IMR-90 (cell line): Measurements from ENCODE around the gene FXYD4. TPM values are rescaled to one million over a fixed set of nuclear protein-coding genes. Genes with fewer than 3 reads are reported as not detected.

Experiments
- ATAC-seq: fragments of 200-7000 bp; cut with Tn5 transposase; 2 replicates; pipeline ENCODE4 v1.9.1; 2020; ENCODE audit warnings: low read depth, mild to moderate bottlenecking, moderate library complexity
- BruUV-seq: library from RNA; stranded (reverse); fragments of 400-500 nt; replicated peaks from 2 replicates; lab custom pipeline; 2021; lab: Mats Ljungman, UMichigan
- CTCF ChIA-PET: fragments of 300-600 bp; formaldehyde crosslinking; extraction: SDS; loops from one replicate; lab custom pipeline; 2021; ENCODE audit warnings: antibody characterized with exemption; lab: Yijun Ruan, JAX
- POLR2A ChIA-PET: fragments of 300-600 bp; sonication (Branson Sonifier 250); formaldehyde crosslinking; loops from one replicate; lab custom pipeline; 2022; ENCODE audit warnings: antibody characterized with exemption; ENCODE audit not compliant: unreplicated experiment; lab: Charles Lee
- DNase-seq: peaks from one replicate; pipeline ENCODE4 v3.0.0; 2013
- H2AFZ ChIP-seq: replicated peaks from 2 replicates; pipeline ENCODE3; 2013; ENCODE audit warnings: low read length, mild to moderate bottlenecking; ENCODE audit not compliant: poor library complexity
- H2AK5ac ChIP-seq: 2 replicates; pipeline ENCODE4 v1.6.1; 2013; ENCODE audit warnings: low read depth, low read length, inconsistent platforms
- H2AK9ac ChIP-seq: replicated peaks from 2 replicates; pipeline ENCODE3; 2013; ENCODE audit warnings: mild to moderate bottlenecking, low read depth, low read length, moderate library complexity; ENCODE audit not compliant: poor library complexity
- H2BK120ac ChIP-seq: 2 replicates; pipeline ENCODE4 v1.6.1; 2013; ENCODE audit warnings: low read depth, low read length, inconsistent platforms
- H2BK15ac ChIP-seq: 3 replicates; pipeline ENCODE4 v1.6.1; 2013; ENCODE audit warnings: low read depth, low read length, inconsistent platforms
- H2BK20ac ChIP-seq: 2 replicates; pipeline ENCODE4 v1.6.1; 2013; ENCODE audit warnings: low read depth, mild to moderate bottlenecking, inconsistent platforms, low read length, moderate library complexity
- H2BK5ac ChIP-seq: 2 replicates; pipeline ENCODE4 v1.6.1; 2013; ENCODE audit warnings: mild to moderate bottlenecking, low read depth, low read length, inconsistent platforms; ENCODE audit not compliant: poor library complexity, severe bottlenecking
- H3K14ac ChIP-seq: replicated peaks from 2 replicates; pipeline ENCODE4 v1.6.1; 2013; ENCODE audit warnings: low read depth, low read length, inconsistent platforms
- H3K18ac ChIP-seq: 2 replicates; pipeline ENCODE4 v1.6.1; 2013; ENCODE audit warnings: low read depth, low read length, control low read depth
- H3K23ac ChIP-seq: 2 replicates; pipeline ENCODE4 v1.6.1; 2013; ENCODE audit warnings: low read depth, low read length, inconsistent platforms
- H3K27ac ChIP-seq: 2 replicates; pipeline ENCODE4 v1.5.1; 2013; ENCODE audit warnings: mild to moderate bottlenecking, control low read depth, low read length; ENCODE audit not compliant: insufficient read depth
- H3K27me3 ChIP-seq: 2 replicates; pipeline ENCODE4 v1.6.1; 2013; ENCODE audit warnings: low read length; ENCODE audit not compliant: control insufficient read depth, insufficient read depth
- H3K36me3 ChIP-seq: 2 replicates; pipeline ENCODE4 v1.6.1; 2013; ENCODE audit warnings: low read length, mixed read lengths; ENCODE audit not compliant: control insufficient read depth, insufficient read depth
- H3K4ac ChIP-seq: 2 replicates; pipeline ENCODE4 v1.6.1; 2013; ENCODE audit warnings: low read depth, low read length, inconsistent platforms
- H3K4me1 ChIP-seq: 2 replicates; pipeline ENCODE4 v1.6.1; 2013; ENCODE audit warnings: low read length, mixed read lengths; ENCODE audit not compliant: control insufficient read depth, insufficient read depth
- H3K4me2 ChIP-seq: 2 replicates; pipeline ENCODE4 v1.6.1; 2013; ENCODE audit warnings: low read depth, mild to moderate bottlenecking, control low read depth, low read length, moderate library complexity
- H3K4me3 ChIP-seq: 2 replicates; pipeline ENCODE4 v1.5.1; 2013; ENCODE audit warnings: low read depth, mild to moderate bottlenecking, control low read depth, low read length, moderate library complexity; ENCODE audit not compliant: insufficient read depth
- H3K56ac ChIP-seq: 2 replicates; pipeline ENCODE4 v1.6.1; 2013; ENCODE audit warnings: low read length, inconsistent platforms; ENCODE audit not compliant: insufficient read depth; ENCODE audit errors: extremely low read depth
- H3K79me1 ChIP-seq, 2 experiments: 2 replicates each; pipeline ENCODE4 v1.6.1; 2013; ENCODE audit warnings: low read length in 2 of 2, inconsistent platforms in 1 of 2, low read depth in 1 of 2
- H3K9ac ChIP-seq: 2 replicates; pipeline ENCODE4 v1.6.1; 2013; ENCODE audit warnings: low read depth, low read length, control low read depth
- H3K9me1 ChIP-seq: 2 replicates; pipeline ENCODE4 v1.6.1; 2013; ENCODE audit warnings: low read length, inconsistent platforms; ENCODE audit not compliant: insufficient read depth
- H3K9me3 ChIP-seq: 2 replicates; pipeline ENCODE4 v1.6.1; 2013; ENCODE audit warnings: low read length; ENCODE audit not compliant: control insufficient read depth, insufficient read depth
- H4K20me1 ChIP-seq: 2 replicates; pipeline ENCODE4 v1.6.1; 2013; ENCODE audit warnings: low read length, inconsistent platforms; ENCODE audit not compliant: insufficient read depth
- H4K5ac ChIP-seq: 2 replicates; pipeline ENCODE4 v1.6.1; 2013; ENCODE audit warnings: mild to moderate bottlenecking, low read depth, low read length, control low read depth
- H4K8ac ChIP-seq, 2 experiments: 2 replicates each; pipeline ENCODE4 v1.6.1; 2013; ENCODE audit warnings: low read depth in 2 of 2, low read length in 2 of 2, control low read depth in 1 of 2, inconsistent platforms in 1 of 2
- H4K91ac ChIP-seq: 2 replicates; pipeline ENCODE4 v1.6.1; 2013; ENCODE audit warnings: low read depth, low read length, inconsistent platforms; ENCODE audit not compliant: insufficient read depth
- BHLHE40 ChIP-seq: fragments of 150-350 bp; IDR thresholded peaks from 2 replicates; pipeline ENCODE4 v1.6.1; 2016; ENCODE audit warnings: mild to moderate bottlenecking, low read depth, low read length
- CEBPB ChIP-seq: IDR thresholded peaks from 2 replicates; pipeline ENCODE4 v1.6.1; 2012; ENCODE audit warnings: low read depth, low read length, improper control_type of control experiment
- CHD1 ChIP-seq: IDR thresholded peaks from 2 replicates; pipeline ENCODE4 v1.6.1; 2012; ENCODE audit warnings: low read depth, low read length, improper control_type of control experiment
- CTCF ChIP-seq: conservative IDR thresholded peaks from 2 replicates; pipeline ENCODE4 v1.5.1; 2012; ENCODE audit warnings: mild to moderate bottlenecking, low read depth, low read length, improper control_type of control experiment
- ELK1 ChIP-seq: fragments of 150-350 bp; IDR thresholded peaks from 2 replicates; pipeline ENCODE4 v1.6.1; 2016; ENCODE audit warnings: low read depth, mild to moderate bottlenecking, low read length, moderate library complexity, borderline replicate concordance
- FOS ChIP-seq: fragments of 150-350 bp; IDR thresholded peaks from 2 replicates; pipeline ENCODE4 v1.6.1; 2016; ENCODE audit warnings: low read depth, low read length
- MAFK ChIP-seq: IDR thresholded peaks from 2 replicates; pipeline ENCODE4 v1.6.1; 2012; ENCODE audit warnings: low read depth, low read length, improper control_type of control experiment
- POLR2A ChIP-seq: IDR thresholded peaks from 2 replicates; pipeline ENCODE4 v1.6.1; 2012; ENCODE audit warnings: mild to moderate bottlenecking, low read depth, low read length
- RAD21 ChIP-seq: IDR thresholded peaks from 2 replicates; pipeline ENCODE4 v1.6.1; 2012; ENCODE audit warnings: low read length, improper control_type of control experiment
- RCOR1 ChIP-seq: IDR thresholded peaks from 2 replicates; pipeline ENCODE4 v1.6.1; 2012; ENCODE audit warnings: mild to moderate bottlenecking, low read length, improper control_type of control experiment; ENCODE audit not compliant: insufficient replicate concordance
- RFX5 ChIP-seq: IDR thresholded peaks from 2 replicates; pipeline ENCODE4 v1.8.0; 2012; ENCODE audit warnings: low read depth, mild to moderate bottlenecking, low read length, moderate library complexity
- SMC3 ChIP-seq: fragments of 150-350 bp; IDR thresholded peaks from 2 replicates; pipeline ENCODE4 v1.6.1; 2016; ENCODE audit warnings: low read depth, mild to moderate bottlenecking, antibody characterized with exemption, low read length, moderate library complexity
- WGBS, 2 experiments: methylation state at CpG; one replicate each; pipeline versions ENCODE4 v1.1.5 to v1.1.7; 2013; ENCODE audit warnings: missing lambda C conversion rate in 2 of 2; ENCODE audit not compliant: insufficient read length in 1 of 2; ENCODE audit errors: extremely low coverage in 2 of 2; 5-methylcytosine and 5-hydroxymethylcytosine counted together
- dilution Hi-C: fragments of 300-500 bp; cut with HindIII; formaldehyde crosslinking; loops from one replicate; pipeline ENCODE4 v1.14.3; 2018; ENCODE audit warnings: low sequenced_read_pairs; ENCODE audit not compliant: unreplicated experiment
- in situ Hi-C: fragments of 300-500 bp; cut with MboI; formaldehyde crosslinking; loops from 3 replicates; pipeline ENCODE4 v1.14.3; 2019; ENCODE audit warnings: low sequenced_read_pairs, inconsistent platforms, mixed read lengths
- intact Hi-C: fragments of 100-400 bp; cut with micrococcal nuclease; formaldehyde crosslinking; loops from 2 replicates; pipeline ENCODE4 v1.10.0; 2022
- polyA plus RNA-seq, 3 experiments: library from polyadenylated mRNA; depleted of rRNA; stranded (reverse); fragments of >200 nt; gene quantifications; 2 replicates each; pipeline ENCODE4 v1.2.3, GENCODE V29; 2012; ENCODE audit warnings: low replicate concordance in 1 of 3
- total RNA-seq: library from RNA; depleted of rRNA; stranded (reverse); fragments of >200 nt; gene quantifications from 2 replicates; pipeline ENCODE4 v1.2.3, GENCODE V29; 2012

The FXYD4 gene
- total and polyA plus RNA-seq, 2 of the 4 experiments (the other 2 are of a cell fraction), result not detected

GRCh38 chr10:43338117-43338516 lies 33.3 kb upstream of the FXYD4 start:
- peaks cover 20% of the 10 kb centered on the region for H3K27me3 ChIP-seq
- H3K14ac ChIP-seq, result no peak overlapping the region
- no peak overlapping the region for H4K8ac ChIP-seq
- 100% methylated on average over 1 of the region's 12 CpGs; no CpG with 5 or more reads in 1 of the 2 experiments for WGBS, 2 experiments
- H3K4me2 ChIP-seq, result no peak overlapping the region
- H3K4ac ChIP-seq, result no peak overlapping the region
- ChIA-PET POLR2A (no interaction called here), CTCF (no interaction called here)
- no peaks in the 10 kb centered on the region for H4K20me1 ChIP-seq
- H3K56ac ChIP-seq, result no peak overlapping the region
- H4K91ac ChIP-seq, result no peak overlapping the region
- no peak overlapping the region for H2BK120ac ChIP-seq
- H3K27ac ChIP-seq, result no peak overlapping the region
- no TSS peak for BruUV-seq
- H2AK5ac ChIP-seq, result no peak overlapping the region
- H3K9ac ChIP-seq, result no peak overlapping the region
- DNase-seq, result no peak
- H3K4me1 ChIP-seq, result no peaks in the 10 kb centered on the region
- H2AFZ ChIP-seq, result no peak overlapping the region
- dilution Hi-C loops, result no loop called here
- H2BK20ac ChIP-seq, result no peak overlapping the region
- H3K36me3 ChIP-seq, result no peaks in the 10 kb centered on the region
- no peak overlapping the region for H3K4me3 ChIP-seq
- no peaks in the 10 kb centered on the region for H3K79me1 ChIP-seq
- in situ Hi-C loops, result no loop called here
- ATAC-seq, result no peak
- no peak overlapping the region for H3K23ac ChIP-seq
- no peak overlapping the region for H2AK9ac ChIP-seq
- no peak overlapping the region for H3K18ac ChIP-seq
- H3K9me1 ChIP-seq, result no peaks in the 10 kb centered on the region
- no peak overlapping the region for H2BK15ac ChIP-seq
- TF ChIP-seq RAD21 (no peak), SMC3 (no peak), CTCF (no peak), CHD1 (no peak), RFX5 (no peak), RCOR1 (no peak), FOS (no peak), CEBPB (no peak), MAFK (no peak), BHLHE40 (no peak), POLR2A (no peak), ELK1 (no peak)
- intact Hi-C loops, result no loop called here
- no peak overlapping the region for H4K5ac ChIP-seq
- H3K9me3 ChIP-seq, result no peaks in the 10 kb centered on the region
- no peak overlapping the region for H2BK5ac ChIP-seq
